Measurements from ENCODE around the gene IL13RA1.

DNA sequence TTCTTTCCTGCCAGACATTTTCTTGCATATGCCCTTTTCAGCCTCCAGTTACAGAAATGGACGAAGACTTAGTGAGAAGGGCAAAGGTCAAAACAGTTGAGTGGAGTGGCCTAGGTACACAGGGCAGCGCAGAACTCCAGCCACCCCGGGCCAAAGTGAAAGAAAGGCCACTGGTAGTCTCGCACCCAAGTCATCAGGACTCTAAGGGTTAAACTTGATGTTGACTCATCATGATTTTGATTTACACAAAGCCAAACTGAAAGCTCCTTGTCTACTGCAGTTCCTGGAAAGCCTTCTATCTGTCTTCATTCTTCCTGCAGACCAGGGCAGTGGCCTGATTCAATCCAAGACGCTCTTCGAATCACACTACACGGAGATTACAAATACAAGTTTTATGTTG is 2.6 kb upstream of the IL13RA1 start:
- no peak for TF ChIP-seq POLR2A (IDR thresholded peaks at IDR 0.05)
- TF ChIP-seq, protein P1, sequence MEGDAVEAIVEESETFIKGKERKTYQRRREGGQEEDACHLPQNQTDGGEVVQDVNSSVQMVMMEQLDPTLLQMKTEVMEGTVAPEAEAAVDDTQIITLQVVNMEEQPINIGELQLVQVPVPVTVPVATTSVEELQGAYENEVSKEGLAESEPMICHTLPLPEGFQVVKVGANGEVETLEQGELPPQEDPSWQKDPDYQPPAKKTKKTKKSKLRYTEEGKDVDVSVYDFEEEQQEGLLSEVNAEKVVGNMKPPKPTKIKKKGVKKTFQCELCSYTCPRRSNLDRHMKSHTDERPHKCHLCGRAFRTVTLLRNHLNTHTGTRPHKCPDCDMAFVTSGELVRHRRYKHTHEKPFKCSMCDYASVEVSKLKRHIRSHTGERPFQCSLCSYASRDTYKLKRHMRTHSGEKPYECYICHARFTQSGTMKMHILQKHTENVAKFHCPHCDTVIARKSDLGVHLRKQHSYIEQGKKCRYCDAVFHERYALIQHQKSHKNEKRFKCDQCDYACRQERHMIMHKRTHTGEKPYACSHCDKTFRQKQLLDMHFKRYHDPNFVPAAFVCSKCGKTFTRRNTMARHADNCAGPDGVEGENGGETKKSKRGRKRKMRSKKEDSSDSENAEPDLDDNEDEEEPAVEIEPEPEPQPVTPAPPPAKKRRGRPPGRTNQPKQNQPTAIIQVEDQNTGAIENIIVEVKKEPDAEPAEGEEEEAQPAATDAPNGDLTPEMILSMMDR (IDR thresholded peaks at IDR 0.05): no peak

All from thyroid gland (tissue), 4 donors.